Measurements from ENCODE around the gene CPE.
"Not testable (repeated sequence)": the region's sequence is repeated elsewhere in the genome, so short reads cannot be mapped to it uniquely, and the experiment has no call there.

Gene CPE

GRCh38 chr4:165403637-165404036 lies 24.8 kb downstream of the CPE start:
- DNase-seq (ENCODE audit: low read depth in 2 of 2), result no peak

GRCh38 chr4:165404080-165404479 lies 25.3 kb downstream of the CPE start:
- DNase-seq (ENCODE audit: low read depth in 2 of 2), result no peak

- no peak for DNase-seq (ENCODE audit: low read depth in 2 of 2)
Observed at GRCh38 chr4:165404696-165405095, 25.9 kb downstream of the CPE start.

DNA sequence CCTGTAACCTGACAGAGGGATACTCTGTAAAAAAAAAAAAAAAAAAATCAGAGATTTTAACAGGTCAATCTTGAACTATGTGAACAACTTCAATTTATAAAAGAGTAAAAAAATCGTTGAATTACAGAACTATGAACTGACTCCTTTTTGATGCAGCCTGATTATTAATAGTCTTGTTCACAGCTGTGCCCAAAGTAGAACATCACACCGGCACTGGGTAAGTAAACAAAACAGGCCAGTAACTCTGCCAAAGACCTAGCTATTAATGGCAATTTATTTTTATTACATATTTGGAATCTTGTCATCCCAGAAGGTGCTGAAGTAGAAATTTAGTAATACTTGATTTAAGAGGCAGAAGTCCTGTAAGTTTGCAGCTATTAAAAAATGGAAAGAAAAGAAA lies 31.4 kb downstream of the CPE start:
- no peak for DNase-seq (ENCODE audit: low read depth in 2 of 2)

DNA sequence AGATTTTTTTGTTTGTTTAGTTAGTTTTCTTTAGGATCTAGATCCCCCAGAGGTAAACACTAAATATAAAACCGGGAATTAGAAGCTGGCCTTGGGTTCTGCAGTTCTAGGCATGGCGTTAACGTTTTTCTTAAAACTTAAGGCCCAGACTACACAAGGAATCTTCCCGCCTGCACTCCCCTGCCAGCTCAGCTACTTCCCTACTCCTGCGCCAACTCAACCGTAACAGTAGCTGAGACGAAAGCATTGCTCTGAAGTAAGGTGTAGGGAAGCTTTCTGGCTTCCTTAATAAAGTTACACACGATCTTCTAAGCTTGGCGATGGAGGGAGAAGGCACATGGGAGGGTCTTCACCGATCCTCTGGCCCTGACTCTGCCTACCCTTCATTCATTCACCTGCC lies 37.1 kb downstream of the CPE start:
- DNase-seq (ENCODE audit: low read depth in 2 of 2), result no peak

DNA sequence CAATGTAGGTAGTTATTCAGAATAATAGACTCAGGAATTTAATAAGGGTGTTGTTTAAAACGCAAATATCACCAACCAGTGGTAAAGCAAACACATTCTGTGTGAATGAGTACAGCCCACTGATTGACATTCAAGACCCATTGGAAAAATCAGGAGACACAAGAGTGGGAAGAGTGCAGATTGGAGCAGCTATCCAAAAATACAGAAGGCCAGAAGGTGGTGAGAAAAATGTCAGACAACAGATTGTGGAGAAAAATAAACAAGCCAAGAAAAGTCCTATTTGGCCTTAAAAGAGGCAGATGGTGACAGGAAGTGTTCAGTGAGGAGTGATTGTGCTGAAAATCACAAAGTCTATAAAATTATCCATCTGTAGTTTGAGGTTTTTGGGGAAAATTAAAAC lies 39.3 kb downstream of the CPE start:
- no peak for DNase-seq (ENCODE audit: low read depth in 2 of 2)

DNA sequence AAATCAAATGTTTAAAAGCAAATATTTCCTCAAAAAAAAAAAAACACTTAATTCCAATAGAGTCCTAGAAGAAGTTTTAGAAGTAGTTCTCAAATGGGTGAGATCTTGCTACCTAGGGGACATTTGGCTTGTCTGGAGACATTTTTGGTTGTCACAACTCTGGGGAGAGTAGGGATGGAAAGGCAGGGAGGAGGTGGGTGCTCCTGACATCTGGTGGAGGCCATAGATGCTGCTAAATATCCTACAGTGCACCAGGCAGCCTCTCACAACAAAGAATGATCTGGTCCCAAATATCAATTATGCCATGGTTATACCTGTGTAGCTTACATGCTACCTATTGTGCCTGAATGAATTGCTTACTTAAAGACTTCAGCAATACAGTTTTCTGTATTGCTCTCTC lies 46.8 kb downstream of the CPE start:
- no peak for DNase-seq (ENCODE audit: low read depth in 2 of 2)

DNA sequence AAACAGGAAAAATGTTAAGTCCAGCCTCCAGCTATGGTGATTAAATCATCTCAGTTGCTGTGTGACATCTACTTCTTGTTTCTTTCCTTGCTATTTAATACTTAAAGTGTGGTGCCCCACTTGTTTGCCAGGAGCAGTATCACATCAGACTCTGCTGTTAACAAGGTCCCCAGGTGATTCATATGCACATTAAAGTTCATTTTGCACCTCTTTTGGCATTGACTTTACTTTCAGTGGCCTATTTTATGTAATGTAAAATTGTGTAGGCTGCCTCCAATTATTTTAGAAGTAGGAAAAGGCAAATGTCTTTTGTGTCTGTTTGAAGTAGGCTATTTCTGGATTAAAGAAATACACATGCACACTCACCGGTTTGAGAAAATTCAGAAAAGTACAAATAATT lies 47.5 kb downstream of the CPE start:
- DNase-seq (ENCODE audit: low read depth in 2 of 2), result no peak

GRCh38 chr4:165426823-165427222 lies 48.0 kb downstream of the CPE start:
- DNase-seq (ENCODE audit: low read depth in 2 of 2), result no peak

GRCh38 chr4:165428957-165429356 lies 50.1 kb downstream of the CPE start:
- no peak for DNase-seq (ENCODE audit: low read depth in 2 of 2)

GRCh38 chr4:165433529-165433928 lies 54.7 kb downstream of the CPE start:
- DNase-seq (ENCODE audit: low read depth in 2 of 2), result no peak

GRCh38 chr4:165437691-165438090 lies 58.9 kb downstream of the CPE start:
- no peak for DNase-seq (ENCODE audit: low read depth in 2 of 2)

DNA sequence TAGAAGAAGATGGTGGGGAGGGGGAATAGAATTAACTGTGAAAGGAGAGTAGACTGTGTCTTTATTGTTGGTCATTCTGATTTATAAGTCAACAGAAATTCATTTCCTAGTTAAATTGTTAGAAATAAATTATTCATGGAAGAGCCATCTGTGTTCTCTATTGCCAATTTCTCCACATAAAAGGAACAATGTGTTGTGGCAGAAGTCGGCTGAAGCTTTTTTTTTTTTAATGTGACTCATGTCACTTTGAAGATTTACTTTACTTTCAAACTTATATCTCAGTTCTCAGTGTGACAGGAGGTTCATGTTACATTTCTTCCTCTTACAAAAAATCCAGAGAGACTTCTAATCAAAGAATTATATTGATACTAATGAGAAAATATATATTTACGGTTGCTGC lies 60.5 kb downstream of the CPE start:
- no peak for DNase-seq (ENCODE audit: low read depth in 2 of 2)

- no peak for DNase-seq (ENCODE audit: low read depth in 2 of 2)
Observed at GRCh38 chr4:165439981-165440380, 61.2 kb downstream of the CPE start.

DNA sequence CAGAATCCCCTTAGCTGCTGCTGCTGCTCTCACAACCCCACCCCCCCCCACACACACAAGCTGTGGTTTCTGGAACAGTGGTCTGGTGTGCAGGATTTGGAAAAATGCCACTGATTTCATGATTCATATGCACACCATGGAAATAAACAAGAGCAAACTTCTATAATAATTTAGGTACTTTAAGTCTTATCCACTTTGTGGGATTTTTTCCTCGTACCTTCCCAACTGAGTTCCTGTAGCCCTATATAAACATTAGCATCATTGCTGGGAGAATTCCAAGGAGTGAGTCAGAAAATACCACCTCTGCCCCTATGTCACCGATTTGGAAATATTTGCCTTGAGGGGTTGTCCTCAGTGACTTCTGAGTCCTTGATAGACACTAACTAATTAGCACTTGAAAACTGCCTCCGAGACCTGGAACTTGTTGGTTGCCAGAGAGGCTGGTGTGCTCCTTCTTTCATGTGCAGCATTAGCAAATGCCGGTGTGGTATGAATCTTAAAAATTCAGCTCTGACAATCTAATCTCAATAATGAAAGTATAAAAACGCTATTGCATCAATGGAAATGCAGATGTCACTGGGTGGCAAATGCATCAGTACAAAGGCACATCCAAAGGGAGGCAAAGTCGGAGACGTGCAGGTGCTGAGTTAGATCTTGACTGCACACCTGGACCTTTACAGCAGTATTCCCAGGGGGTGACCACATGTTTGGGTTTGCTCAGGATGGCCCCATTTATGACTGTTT lies 61.8 kb downstream of the CPE start:
- no peak for DNase-seq (ENCODE audit: low read depth in 2 of 2)

DNA sequence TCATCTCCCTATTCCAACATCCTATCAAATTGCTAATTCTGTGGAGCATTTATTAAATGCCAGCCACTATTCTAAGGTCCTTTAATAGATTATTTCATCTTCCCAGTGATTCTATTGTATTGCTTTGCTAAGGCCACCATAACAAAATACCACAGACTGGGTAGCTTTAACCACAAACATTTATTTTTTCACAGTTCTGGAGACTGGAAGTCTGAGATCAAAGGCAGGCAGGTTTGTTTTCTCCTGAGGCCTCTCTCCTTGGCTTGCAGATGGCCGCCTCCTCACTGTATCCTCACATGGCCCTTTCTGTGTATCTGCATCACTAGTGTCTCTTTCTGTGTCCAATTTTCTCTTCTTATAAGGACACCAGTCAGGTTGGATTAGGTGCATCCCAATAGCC lies 64.5 kb downstream of the CPE start:
- no peak for DNase-seq (ENCODE audit: low read depth in 2 of 2)

DNA sequence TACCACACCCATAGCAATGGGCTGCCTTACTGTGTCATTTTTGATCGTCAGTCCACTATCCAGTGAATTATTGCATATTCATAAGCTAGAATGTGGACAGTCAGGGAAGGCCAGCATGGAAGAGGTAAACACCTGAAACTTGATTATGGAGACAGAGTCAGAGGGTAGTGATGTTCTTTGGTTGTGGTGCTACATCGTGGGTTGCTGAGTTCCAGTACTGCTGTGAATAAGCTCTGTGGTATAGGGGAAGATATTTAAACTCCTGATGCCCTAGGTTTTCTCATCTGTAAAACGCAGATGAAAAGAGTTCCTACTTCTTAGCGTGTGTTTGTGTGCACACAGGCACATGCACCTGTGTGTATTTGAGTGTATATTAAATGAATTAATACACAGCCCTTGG lies 69.9 kb downstream of the CPE start:
- DNase-seq (ENCODE audit: low read depth in 2 of 2), result no peak

DNA sequence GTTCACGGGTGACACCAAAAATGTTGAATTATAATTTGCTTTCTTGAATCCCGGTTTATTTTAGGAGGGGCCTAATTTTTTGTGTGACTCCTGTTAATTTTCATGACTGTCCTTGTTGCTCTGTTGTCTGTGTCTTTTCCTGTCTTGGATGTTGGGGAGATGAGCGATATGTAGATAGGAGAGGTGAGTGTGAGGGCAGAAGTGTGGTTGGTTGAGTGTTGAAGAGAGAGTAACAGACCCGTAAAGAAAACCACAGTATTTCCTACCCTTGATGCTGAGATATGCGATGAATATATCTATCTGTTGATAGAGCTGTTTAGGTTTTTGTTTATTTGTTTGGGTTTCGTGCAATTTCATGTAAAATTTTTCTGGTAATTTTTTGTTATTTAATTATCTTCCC lies 70.5 kb downstream of the CPE start:
- DNase-seq (ENCODE audit: low read depth in 2 of 2), result no peak

- DNase-seq (ENCODE audit: low read depth in 2 of 2), result no peak
Observed at GRCh38 chr4:165450871-165451270, 72.1 kb downstream of the CPE start.

GRCh38 chr4:165453140-165453539 lies 74.3 kb downstream of the CPE start:
- DNase-seq (ENCODE audit: low read depth in 2 of 2), result not testable (repeated sequence)

DNA sequence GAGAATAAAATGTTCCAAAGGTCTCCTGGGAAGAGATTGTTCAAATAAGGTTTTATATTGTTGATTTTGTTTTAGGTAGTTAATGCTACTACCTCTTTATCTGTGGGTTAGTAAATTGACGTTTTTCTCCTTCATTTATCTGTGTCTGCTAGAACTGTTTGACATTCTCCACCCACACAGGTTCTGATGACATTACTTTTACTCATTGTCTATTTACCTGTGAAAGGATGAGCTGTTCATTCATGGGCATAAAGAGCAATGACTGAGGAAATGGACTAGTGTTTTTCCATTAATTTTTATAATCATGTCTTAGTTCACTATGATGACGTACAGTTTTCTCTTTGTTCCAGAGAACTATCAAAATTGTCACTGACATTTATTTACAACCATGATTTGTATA lies 75.6 kb downstream of the CPE start:
- DNase-seq (ENCODE audit: low read depth in 2 of 2), result no peak

- DNase-seq (ENCODE audit: low read depth in 2 of 2), result no peak
Observed at GRCh38 chr4:165457793-165458192, 79.0 kb downstream of the CPE start.

DNA sequence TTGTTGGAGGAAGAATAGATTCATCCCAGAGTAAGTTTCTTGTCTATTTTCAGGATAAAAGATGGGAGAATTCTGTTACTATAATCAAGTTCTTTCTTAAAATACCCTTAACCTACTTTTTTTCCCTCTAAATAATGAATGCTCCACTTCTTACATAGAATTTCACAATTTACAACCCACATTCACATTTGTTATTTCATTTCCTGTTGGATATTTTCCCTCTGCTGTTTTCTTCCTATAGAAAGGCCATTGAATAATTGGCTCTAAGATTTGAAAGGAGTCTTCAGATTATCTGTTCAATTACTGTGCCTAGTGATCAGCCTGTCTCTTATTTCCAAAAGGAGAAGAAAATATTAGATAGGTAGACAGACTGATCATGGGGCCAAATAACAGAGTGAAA lies 79.7 kb downstream of the CPE start:
- DNase-seq (ENCODE audit: low read depth in 2 of 2), result no peak

DNA sequence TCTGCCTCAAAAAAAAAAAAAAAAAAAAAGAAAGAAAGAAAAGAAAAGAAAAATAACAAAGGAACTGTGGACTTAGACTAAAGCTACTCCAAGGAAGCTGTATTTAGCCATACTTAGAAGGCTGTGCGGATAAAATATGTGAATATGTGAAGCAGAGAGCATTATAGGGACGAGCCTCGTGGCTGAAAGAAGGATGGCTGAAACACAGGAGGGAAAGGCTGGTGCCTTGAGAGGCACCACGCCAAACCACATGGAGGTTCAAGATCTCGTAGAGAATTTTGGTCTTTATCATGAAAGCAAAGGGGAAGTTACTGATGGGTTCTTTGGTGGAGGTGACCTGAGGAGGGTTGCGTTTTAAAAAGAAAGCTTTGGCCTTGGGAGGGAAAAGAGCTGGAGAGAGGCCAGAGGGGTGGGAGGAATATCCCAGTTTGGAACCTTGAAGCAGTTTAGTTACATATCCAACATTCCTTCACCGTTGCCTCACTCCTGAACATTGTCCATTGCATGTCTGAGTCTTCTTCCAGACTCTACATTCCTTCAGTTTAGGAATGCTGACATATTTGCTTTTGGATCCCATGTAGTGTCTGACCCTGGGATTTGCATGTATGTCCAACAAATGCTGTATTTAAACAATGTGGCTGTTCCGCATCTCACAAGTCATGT lies 82.5 kb downstream of the CPE start:
- no peak for DNase-seq (ENCODE audit: low read depth in 2 of 2)
